Endothelial cell of umbilical vein (primary cell): ENCODE results near the gene TMEM214. TPM values are rescaled to one million over a fixed set of nuclear protein-coding genes. Genes with fewer than 3 reads are reported as not detected.

ENCODE experiments used
- BruUV-seq: library from RNA; stranded (reverse); fragments of 400-500 nt; replicated peaks from 2 replicates; lab custom pipeline; 2021; lab: Mats Ljungman, UMichigan
- CTCF ChIA-PET: fragments of 300-600, 350-600 bp; sonication (Branson Sonifier 250); formaldehyde crosslinking; loops from one replicate; lab custom pipeline; 2021; ENCODE audit warnings: antibody characterized with exemption, inconsistent platforms; lab: Charles Lee
- POLR2A ChIA-PET: fragments of 300-600, 350-600 bp; sonication (Branson Sonifier 250); formaldehyde crosslinking; loops from one replicate; lab custom pipeline; 2021; ENCODE audit warnings: antibody characterized with exemption, inconsistent platforms; lab: Charles Lee
- DNase-seq: peaks from one replicate; pipeline ENCODE4 v3.0.0-alpha.2; 2011; ENCODE audit warnings: low read depth, low spot score
- FAIRE-seq: peaks from 2 replicates; lab custom pipeline; 2011; peaks lifted over from hg19 to GRCh38; lab: Jason Lieb, UNC
- H2AFZ ChIP-seq: 2 replicates; pipeline ENCODE4 v1.6.0; 2012; ENCODE audit warnings: low read depth, low read length, control low read depth, inconsistent platforms
- H3K27ac ChIP-seq: 2 replicates; pipeline ENCODE4 v1.5.1; 2011; ENCODE audit warnings: low read depth, mild to moderate bottlenecking, control low read depth, low read length, moderate library complexity; ENCODE audit not compliant: insufficient read depth
- H3K27me3 ChIP-seq, 2 experiments: 2 replicates each; pipeline versions ENCODE4 v1.6.0 to v1.6.1; 2011; ENCODE audit warnings: low read length in 2 of 2, mixed read lengths in 1 of 2; ENCODE audit not compliant: control insufficient read depth in 2 of 2, insufficient read depth in 2 of 2
- H3K36me3 ChIP-seq, 2 experiments: 2 replicates in 1 of 2; 3 replicates in 1 of 2; pipeline ENCODE4 v1.5.1; 2011; ENCODE audit warnings: low read length in 2 of 2, mild to moderate bottlenecking in 1 of 2, moderate library complexity in 1 of 2; ENCODE audit not compliant: control insufficient read depth in 2 of 2, insufficient read depth in 2 of 2; ENCODE audit errors: extremely low read depth in 1 of 2
- H3K4me1 ChIP-seq: 3 replicates; pipeline ENCODE4 v1.5.1; 2011; ENCODE audit warnings: mild to moderate bottlenecking, low read length; ENCODE audit not compliant: control insufficient read depth, insufficient read depth; ENCODE audit errors: extremely low read depth
- H3K4me2 ChIP-seq: 2 replicates; pipeline ENCODE4 v1.6.1; 2011; ENCODE audit warnings: low read length, control low read depth, mixed read lengths; ENCODE audit not compliant: insufficient read depth
- H3K4me3 ChIP-seq, 3 experiments: fragments of 200-600 bp in 1 of 3; sonication (generic), shearing (Covaris generic) in 1 of 3; replicated peaks in 1 of 3; 2 replicates each; pipeline ENCODE4 v1.5.1; 2011 to 2016; ENCODE audit warnings: control low read depth in 3 of 3, low read length in 3 of 3, mild to moderate bottlenecking in 2 of 3, inconsistent platforms in 1 of 3, low read depth in 1 of 3, moderate library complexity in 1 of 3; ENCODE audit not compliant: insufficient read depth in 1 of 3
- H3K79me2 ChIP-seq: 2 replicates; pipeline ENCODE4 v1.6.0; 2012; ENCODE audit warnings: low read length, inconsistent platforms; ENCODE audit not compliant: control insufficient read depth, insufficient read depth
- H3K9ac ChIP-seq: replicated peaks from 2 replicates; pipeline ENCODE3; 2011; ENCODE audit warnings: low read length, control low read depth; ENCODE audit not compliant: insufficient read depth; ENCODE audit errors: extremely low read depth
- H3K9me1 ChIP-seq: replicated peaks from 3 replicates; pipeline ENCODE4 v1.6.0; 2011; ENCODE audit warnings: mild to moderate bottlenecking, low read length; ENCODE audit not compliant: control insufficient read depth, insufficient read depth; ENCODE audit errors: extremely low read depth
- H3K9me3 ChIP-seq: replicated peaks from 2 replicates; pipeline ENCODE4 v1.5.1; 2012; ENCODE audit warnings: low read length, inconsistent platforms; ENCODE audit not compliant: control insufficient read depth, insufficient read depth
- H4K20me1 ChIP-seq: replicated peaks from 2 replicates; pipeline ENCODE3; 2011; ENCODE audit warnings: mild to moderate bottlenecking, low read length; ENCODE audit not compliant: control insufficient read depth, insufficient read depth; ENCODE audit errors: extremely low read depth
- CTCF ChIP-seq, 2 donors: IDR thresholded peaks; 1 replicate in 1 of 2; 2 replicates in 1 of 2; pipeline ENCODE4 v1.5.1; 2011; ENCODE audit warnings: low read length in 2 of 2, mild to moderate bottlenecking in 2 of 2, moderate library complexity in 2 of 2, control low read depth in 1 of 2, inconsistent platforms in 1 of 2, low read depth in 1 of 2; ENCODE audit not compliant: insufficient read depth in 1 of 2; ENCODE audit errors: extremely low read depth in 1 of 2
- EZH2 ChIP-seq: IDR thresholded peaks from 2 replicates; pipeline ENCODE4 v1.6.1; 2012; ENCODE audit warnings: borderline replicate concordance, low read depth, mild to moderate bottlenecking, moderate library complexity, low read length, inconsistent platforms; ENCODE audit not compliant: severe bottlenecking
- FOS ChIP-seq: IDR thresholded peaks from 2 replicates; pipeline ENCODE4 v1.6.1; 2011; ENCODE audit warnings: mild to moderate bottlenecking, low read length, moderate library complexity, borderline replicate concordance; ENCODE audit not compliant: insufficient read depth
- GATA2 ChIP-seq: IDR thresholded peaks from 2 replicates; pipeline ENCODE4 v1.7.0; 2011; ENCODE audit warnings: low read depth, mild to moderate bottlenecking, moderate library complexity, mixed read lengths, low read length; ENCODE audit not compliant: insufficient read length, insufficient read depth
- MYC ChIP-seq: IDR thresholded peaks from one replicate; pipeline ENCODE4 v1.6.1; 2011; ENCODE audit warnings: mild to moderate bottlenecking, low read depth, low read length
- POLR2A ChIP-seq: IDR thresholded peaks from 2 replicates; pipeline ENCODE4 v1.6.1; 2012; ENCODE audit warnings: low read depth, mild to moderate bottlenecking, control low read depth, low read length
- dilution Hi-C: fragments of 300-500 bp; cut with MboI; formaldehyde crosslinking; loops from one replicate; pipeline ENCODE4 v1.15.0; 2019; ENCODE audit warnings: low sequenced_read_pairs; ENCODE audit not compliant: extremely low pct_ligation_motif_present
- intact Hi-C: fragments of 100-400 bp; cut with micrococcal nuclease; formaldehyde crosslinking; loops from one replicate; pipeline ENCODE4 v1.10.0; 2022
- polyA plus RNA-seq, 4 experiments: library from polyadenylated mRNA; depleted of rRNA in 3 of 4; stranded (reverse) in 3 of 4; unstranded in 1 of 4; fragments of >200 nt; gene quantifications; 2 replicates each; pipeline versions ENCODE4 v1.2.1 to v1.2.3, GENCODE V29; 2011 to 2012; ENCODE audit warnings: missing spikeins in 1 of 4
- total RNA-seq: library from RNA; stranded (reverse); gene quantifications from 2 replicates; pipeline ENCODE4 v1.2.3, GENCODE V29; 2021
- TF ChIP-seq, protein P1 (sequence below): IDR thresholded peaks from 2 replicates; pipeline ENCODE4 v1.6.1; 2011; ENCODE audit not compliant: insufficient read depth, insufficient read length

The TMEM214 gene
- total and polyA plus RNA-seq, 2 donors (not counting 3 experiments of a cell fraction or from before 2014, with no cell fraction given), result 109 to 163 TPM

- DNase-seq, result no peak
- no peak for FAIRE-seq
- BruUV-seq, result no TSS peak
- intact Hi-C loops (no loop called here), dilution Hi-C loops (no loop called here)
- Histone ChIP-seq H3K9me3 (no peaks in the 10 kb centered on the region), H2AFZ (no peak overlapping the region), H3K4me2 (no peak overlapping the region), H3K4me1 (peaks cover 24% of the 10 kb centered on the region), H3K79me2 (peaks cover 22% of the 10 kb centered on the region), H3K9me1 (no peaks in the 10 kb centered on the region), H3K4me3 (no peak overlapping the region), H4K20me1 (no peaks in the 10 kb centered on the region), H3K9ac (no peak overlapping the region), H3K27me3 (no peaks in the 10 kb centered on the region), H3K36me3 (peaks cover 13 to 28% of the 10 kb centered on the region in 2 experiments), H3K27ac (no peak overlapping the region)
- CTCF ChIA-PET, result interaction anchor here (1.2 kb wide), 1 partner anchor 15 kb away, joined by 3 read pairs; no protein-coding TSS in a partner anchor
- TF ChIP-seq GATA2 (no peak), POLR2A (no peak)
- TF ChIP-seq, protein P1, sequence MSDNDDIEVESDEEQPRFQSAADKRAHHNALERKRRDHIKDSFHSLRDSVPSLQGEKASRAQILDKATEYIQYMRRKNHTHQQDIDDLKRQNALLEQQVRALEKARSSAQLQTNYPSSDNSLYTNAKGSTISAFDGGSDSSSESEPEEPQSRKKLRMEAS, result no peak
- POLR2A ChIA-PET, result no interaction called here
Observed at GRCh38 chr2:27065128-27065527, 32.4 kb downstream of the TMEM214 start.

GRCh38 chr2:27067385-27067784 is 34.6 kb downstream of the TMEM214 start:
- H3K9me1 ChIP-seq, result no peaks in the 10 kb centered on the region
- BruUV-seq, result no TSS peak
- no peak overlapping the region for H3K4me3 ChIP-seq
- intact Hi-C loops (no loop called here), dilution Hi-C loops (no loop called here)
- H2AFZ ChIP-seq, result no peak overlapping the region
- DNase-seq (no peak), FAIRE-seq (no peak)
- POLR2A ChIA-PET, result interaction anchor here (0.7 kb wide), 1 partner anchor 56 kb away, joined by 4 read pairs; no protein-coding TSS in a partner anchor
- TF ChIP-seq EZH2 (no peak), POLR2A (no peak), GATA2 (no peak), FOS (no peak), MYC (no peak), CTCF (IDR thresholded peaks at IDR 0.05; ENCODE audit: extremely low read depth in 1 of 2, insufficient read depth in 1 of 2, low read depth in 1 of 2, low read length in 2 of 2) (no peak)
- TF ChIP-seq, protein P1, result no peak
- H3K27ac ChIP-seq, result no peak overlapping the region
- H3K4me2 ChIP-seq, result no peak overlapping the region
- H3K27me3 ChIP-seq, result no peaks in the 10 kb centered on the region
- H3K79me2 ChIP-seq, result peaks cover 34% of the 10 kb centered on the region
- no peak overlapping the region for H3K9ac ChIP-seq
- no peaks in the 10 kb centered on the region for H3K9me3 ChIP-seq
- H3K4me1 ChIP-seq, result peaks cover 33% of the 10 kb centered on the region
- no peaks in the 10 kb centered on the region for H4K20me1 ChIP-seq
- CTCF ChIA-PET, result interaction anchor here (0.8 kb wide), 1 partner anchor 11 kb away, joined by 3 read pairs; no protein-coding TSS in a partner anchor
- H3K36me3 ChIP-seq, result peaks cover 13 to 28% of the 10 kb centered on the region in 2 experiments
